HL-60 (cell line): ENCODE data around the gene S1PR3.

Experiments used
- DNase-seq, 2 experiments: peaks; one replicate each; pipeline ENCODE4 v3.0.0-alpha.2; 2010 to 2020; ENCODE audit warnings: low read depth in 1 of 2, low spot score in 1 of 2
- H3K27ac ChIP-seq: fragments of 250-450 bp; sonication (Bioruptor Pico); replicated peaks from 2 replicates; pipeline ENCODE4 v1.5.1; 2020; ENCODE audit warnings: mild to moderate bottlenecking, moderate library complexity
- H3K27me3 ChIP-seq: fragments of 250-450 bp; sonication (Bioruptor Pico); 2 replicates; pipeline ENCODE4 v1.5.1; 2021; ENCODE audit warnings: mild to moderate bottlenecking, moderate library complexity; ENCODE audit not compliant: insufficient read depth, poor library complexity, severe bottlenecking
- H3K4me3 ChIP-seq: replicated peaks from 2 replicates; pipeline ENCODE4 v1.5.1; 2011; ENCODE audit warnings: mild to moderate bottlenecking, control low read depth, low read length; ENCODE audit not compliant: insufficient read depth
- GABPA ChIP-seq: IDR thresholded peaks from 2 replicates; pipeline ENCODE4 v1.6.1; 2012; ENCODE audit warnings: low read depth
- POLR2AphosphoS5 ChIP-seq: IDR thresholded peaks from 2 replicates; pipeline ENCODE4 v1.6.1; 2012; ENCODE audit warnings: low read depth
- SPI1 ChIP-seq: IDR thresholded peaks from 2 replicates; pipeline ENCODE4 v1.6.1; 2012; ENCODE audit warnings: low read depth, mild to moderate bottlenecking, borderline replicate concordance
- TF ChIP-seq, protein P1 (sequence below): IDR thresholded peaks from 2 replicates; pipeline ENCODE4 v1.6.1; 2012; ENCODE audit warnings: low read depth; ENCODE audit not compliant: insufficient replicate concordance
- TF ChIP-seq, protein P2 (sequence below): IDR thresholded peaks from one replicate; pipeline ENCODE4 v1.5.1; 2011; ENCODE audit warnings: low read length, control low read depth, inconsistent platforms; ENCODE audit not compliant: insufficient read depth

Gene S1PR3

DNA sequence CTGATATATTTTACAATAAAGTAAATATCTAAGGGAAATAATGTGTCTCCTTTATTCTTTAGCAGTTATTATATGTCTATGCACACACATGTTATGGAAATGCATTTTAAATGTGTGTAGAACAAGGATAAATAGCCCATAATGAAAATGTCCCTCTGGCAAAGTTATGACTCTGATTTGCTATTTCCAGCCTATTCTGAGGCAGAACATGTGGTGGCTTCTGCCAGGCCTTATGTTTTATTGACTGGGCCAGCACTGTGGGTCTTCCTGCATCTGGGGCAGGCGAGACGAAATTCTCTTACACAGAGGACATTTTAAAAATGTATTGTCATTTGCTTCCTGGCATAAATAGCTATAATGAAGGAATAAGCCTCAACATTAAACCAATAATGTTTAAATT lies 52.8 kb downstream of the S1PR3 start:
- Histone ChIP-seq H3K4me3 (no peak overlapping the region), H3K27me3 (no peaks in the 10 kb centered on the region), H3K27ac (no peak overlapping the region)
- DNase-seq, result no peak
- no peak for TF ChIP-seq SPI1

GRCh38 chr9:89044881-89045280 lies 53.6 kb downstream of the S1PR3 start:
- TF ChIP-seq GABPA (no peak), POLR2AphosphoS5 (no peak), SPI1 (no peak)
- TF ChIP-seq, protein P1, sequence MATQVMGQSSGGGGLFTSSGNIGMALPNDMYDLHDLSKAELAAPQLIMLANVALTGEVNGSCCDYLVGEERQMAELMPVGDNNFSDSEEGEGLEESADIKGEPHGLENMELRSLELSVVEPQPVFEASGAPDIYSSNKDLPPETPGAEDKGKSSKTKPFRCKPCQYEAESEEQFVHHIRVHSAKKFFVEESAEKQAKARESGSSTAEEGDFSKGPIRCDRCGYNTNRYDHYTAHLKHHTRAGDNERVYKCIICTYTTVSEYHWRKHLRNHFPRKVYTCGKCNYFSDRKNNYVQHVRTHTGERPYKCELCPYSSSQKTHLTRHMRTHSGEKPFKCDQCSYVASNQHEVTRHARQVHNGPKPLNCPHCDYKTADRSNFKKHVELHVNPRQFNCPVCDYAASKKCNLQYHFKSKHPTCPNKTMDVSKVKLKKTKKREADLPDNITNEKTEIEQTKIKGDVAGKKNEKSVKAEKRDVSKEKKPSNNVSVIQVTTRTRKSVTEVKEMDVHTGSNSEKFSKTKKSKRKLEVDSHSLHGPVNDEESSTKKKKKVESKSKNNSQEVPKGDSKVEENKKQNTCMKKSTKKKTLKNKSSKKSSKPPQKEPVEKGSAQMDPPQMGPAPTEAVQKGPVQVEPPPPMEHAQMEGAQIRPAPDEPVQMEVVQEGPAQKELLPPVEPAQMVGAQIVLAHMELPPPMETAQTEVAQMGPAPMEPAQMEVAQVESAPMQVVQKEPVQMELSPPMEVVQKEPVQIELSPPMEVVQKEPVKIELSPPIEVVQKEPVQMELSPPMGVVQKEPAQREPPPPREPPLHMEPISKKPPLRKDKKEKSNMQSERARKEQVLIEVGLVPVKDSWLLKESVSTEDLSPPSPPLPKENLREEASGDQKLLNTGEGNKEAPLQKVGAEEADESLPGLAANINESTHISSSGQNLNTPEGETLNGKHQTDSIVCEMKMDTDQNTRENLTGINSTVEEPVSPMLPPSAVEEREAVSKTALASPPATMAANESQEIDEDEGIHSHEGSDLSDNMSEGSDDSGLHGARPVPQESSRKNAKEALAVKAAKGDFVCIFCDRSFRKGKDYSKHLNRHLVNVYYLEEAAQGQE, result no peak
- TF ChIP-seq, protein P2, sequence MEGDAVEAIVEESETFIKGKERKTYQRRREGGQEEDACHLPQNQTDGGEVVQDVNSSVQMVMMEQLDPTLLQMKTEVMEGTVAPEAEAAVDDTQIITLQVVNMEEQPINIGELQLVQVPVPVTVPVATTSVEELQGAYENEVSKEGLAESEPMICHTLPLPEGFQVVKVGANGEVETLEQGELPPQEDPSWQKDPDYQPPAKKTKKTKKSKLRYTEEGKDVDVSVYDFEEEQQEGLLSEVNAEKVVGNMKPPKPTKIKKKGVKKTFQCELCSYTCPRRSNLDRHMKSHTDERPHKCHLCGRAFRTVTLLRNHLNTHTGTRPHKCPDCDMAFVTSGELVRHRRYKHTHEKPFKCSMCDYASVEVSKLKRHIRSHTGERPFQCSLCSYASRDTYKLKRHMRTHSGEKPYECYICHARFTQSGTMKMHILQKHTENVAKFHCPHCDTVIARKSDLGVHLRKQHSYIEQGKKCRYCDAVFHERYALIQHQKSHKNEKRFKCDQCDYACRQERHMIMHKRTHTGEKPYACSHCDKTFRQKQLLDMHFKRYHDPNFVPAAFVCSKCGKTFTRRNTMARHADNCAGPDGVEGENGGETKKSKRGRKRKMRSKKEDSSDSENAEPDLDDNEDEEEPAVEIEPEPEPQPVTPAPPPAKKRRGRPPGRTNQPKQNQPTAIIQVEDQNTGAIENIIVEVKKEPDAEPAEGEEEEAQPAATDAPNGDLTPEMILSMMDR, result no peak
- H3K4me3 ChIP-seq, result no peak overlapping the region
- DNase-seq, result no peak
- no peak overlapping the region for H3K27ac ChIP-seq
- no peaks in the 10 kb centered on the region for H3K27me3 ChIP-seq

GRCh38 chr9:89046832-89047231 lies 55.6 kb downstream of the S1PR3 start:
- H3K27ac ChIP-seq, result no peak overlapping the region
- no peak for DNase-seq
- TF ChIP-seq SPI1 (no peak), POLR2AphosphoS5 (no peak), GABPA (no peak)
- H3K4me3 ChIP-seq, result no peak overlapping the region
- H3K27me3 ChIP-seq, result no peaks in the 10 kb centered on the region

DNA sequence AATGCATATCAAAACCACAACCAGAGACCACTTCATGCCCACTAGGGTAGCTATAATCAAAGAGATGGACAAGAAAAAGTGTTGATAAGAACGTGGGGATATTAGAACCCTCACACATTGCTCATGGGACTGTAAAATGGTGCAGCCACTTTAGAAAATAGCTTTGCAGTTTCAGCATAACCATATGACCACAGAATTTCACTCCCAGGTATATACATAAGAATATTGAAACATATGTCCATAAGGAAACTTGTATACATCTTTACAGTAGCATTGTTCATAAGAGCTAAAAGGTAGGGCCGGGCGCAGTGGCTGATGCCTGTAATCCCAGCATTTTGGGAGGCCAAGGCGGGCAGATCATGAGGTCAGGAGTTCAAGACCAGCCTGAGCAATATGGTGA lies 56.4 kb downstream of the S1PR3 start:
- Histone ChIP-seq H3K27ac (no peak overlapping the region), H3K4me3 (no peak overlapping the region), H3K27me3 (no peaks in the 10 kb centered on the region)
- TF ChIP-seq, protein P2, result no peak
- TF ChIP-seq POLR2AphosphoS5, result no peak
- TF ChIP-seq, protein P1, result no peak
- no peak for TF ChIP-seq GABPA
- TF ChIP-seq SPI1, result no peak
- DNase-seq, result no peak

DNA sequence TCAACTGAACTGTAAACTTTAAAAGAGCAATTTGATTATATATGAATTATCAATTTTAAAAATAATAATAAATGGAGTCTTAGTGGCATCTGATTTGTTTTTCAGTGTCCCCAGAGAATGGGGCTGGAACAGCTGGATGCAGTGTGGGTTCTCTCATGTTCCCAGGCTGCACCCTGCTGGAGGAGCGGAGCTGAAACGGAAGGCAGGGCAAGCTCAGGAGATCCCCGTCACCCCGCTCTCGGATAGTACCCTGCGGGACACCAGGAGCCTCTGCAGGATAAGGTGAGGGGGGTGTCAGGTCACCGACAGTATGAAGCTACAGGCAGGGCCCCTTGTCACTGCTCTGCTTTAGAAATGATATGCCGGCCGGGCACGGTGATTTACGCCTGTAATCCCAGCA lies 57.3 kb downstream of the S1PR3 start:
- no peak overlapping the region for H3K4me3 ChIP-seq
- no peak overlapping the region for H3K27ac ChIP-seq
- TF ChIP-seq, protein P1, result no peak
- TF ChIP-seq POLR2AphosphoS5, result no peak
- TF ChIP-seq GABPA, result no peak
- TF ChIP-seq SPI1, result no peak
- TF ChIP-seq, protein P2, result no peak
- DNase-seq, result no peak
- no peaks in the 10 kb centered on the region for H3K27me3 ChIP-seq
